ENCODE data around the gene SSBP3. TPM values are rescaled to one million over a fixed set of nuclear protein-coding genes. Genes with fewer than 3 reads are reported as not detected.

SSBP3 gene
- total RNA-seq, 1 experiment from 2014 or later, result 26.5 TPM

GRCh38 chr1:54311506-54311905 is 94.7 kb downstream of the SSBP3 start:
- Histone ChIP-seq H3K9me2 (ENCODE audit: insufficient read depth) (no peaks in the 10 kb centered on the region), H3K27me3 (ENCODE audit: insufficient read depth, low read depth) (no peaks in the 10 kb centered on the region), H4K20me1 (ENCODE audit: insufficient read depth) (peaks cover 5% of the 10 kb centered on the region; the same call in 1 of the 2 replicates), H3K4me3 (no peak overlapping the region), H3K27ac (no peak overlapping the region), H2AFZ (no peak overlapping the region), H3K9me3 (ENCODE audit: insufficient read depth, low read depth) (no peaks in the 10 kb centered on the region), H3K36me3 (ENCODE audit: low read depth) (no peaks in the 10 kb centered on the region), H3K79me2 (ENCODE audit: low read depth) (no peaks in the 10 kb centered on the region), H3K4me2 (no peak overlapping the region), H3K4me1 (replicated peaks; ENCODE audit: insufficient read depth) (no peaks in the 10 kb centered on the region), H3F3A (ENCODE audit: insufficient read depth, low read depth) (no peaks in the 10 kb centered on the region)
- ChIA-PET POLR2A (ENCODE audit: unreplicated experiment) (no interaction called here), CTCF (interaction anchor here (0.5 kb wide), 1 partner anchor 146 kb away, joined by 6 read pairs; no protein-coding TSS in a partner anchor)
- intact Hi-C loops (cut with micrococcal nuclease; ENCODE audit: unreplicated experiment), result loop anchor here (10.0 kb wide), 1 partner anchor 93 kb away; the partner anchor contains the start of gene SSBP3
- no peak for DNase-seq
- no peak for TF ChIP-seq EZH2 (IDR thresholded peaks at IDR 0.05; ENCODE audit: low read depth)
- no peak for TF ChIP-seq CTCF (conservative IDR thresholded peaks at IDR 0.05)
- BruUV-seq (replicated peaks), result no TSS peak

- no peak overlapping the region for H2AFZ ChIP-seq
- no TSS peak for BruUV-seq (replicated peaks)
- H3K4me3 ChIP-seq, result no peak overlapping the region
- peak; percentile 51 for TF ChIP-seq CTCF (conservative IDR thresholded peaks at IDR 0.05)
- TF ChIP-seq EZH2 (IDR thresholded peaks at IDR 0.05; ENCODE audit: low read depth), result no peak
- H4K20me1 ChIP-seq (ENCODE audit: insufficient read depth), result peaks cover 5% of the 10 kb centered on the region; the same call in 1 of the 2 replicates
- no peaks in the 10 kb centered on the region for H3F3A ChIP-seq (ENCODE audit: insufficient read depth, low read depth)
- CTCF ChIA-PET, result interaction anchor here (0.5 kb wide), 1 partner anchor 147 kb away, joined by 6 read pairs; no protein-coding TSS in a partner anchor
- H3K27ac ChIP-seq, result no peak overlapping the region
- no peak for DNase-seq
- no peak overlapping the region for H3K4me2 ChIP-seq
- H3K36me3 ChIP-seq (ENCODE audit: low read depth), result no peaks in the 10 kb centered on the region
- H3K9me3 ChIP-seq (ENCODE audit: insufficient read depth, low read depth), result no peaks in the 10 kb centered on the region
- intact Hi-C loops (cut with micrococcal nuclease; ENCODE audit: unreplicated experiment), result loop anchor here (10.0 kb wide), 1 partner anchor 94 kb away; the partner anchor contains the start of gene SSBP3
- no peaks in the 10 kb centered on the region for H3K4me1 ChIP-seq (replicated peaks; ENCODE audit: insufficient read depth)
- POLR2A ChIA-PET (ENCODE audit: unreplicated experiment), result no interaction called here
- no peaks in the 10 kb centered on the region for H3K27me3 ChIP-seq (ENCODE audit: insufficient read depth, low read depth)
- no peaks in the 10 kb centered on the region for H3K9me2 ChIP-seq (ENCODE audit: insufficient read depth)
- no peaks in the 10 kb centered on the region for H3K79me2 ChIP-seq (ENCODE audit: low read depth)
Measured at GRCh38 chr1:54310439-54311328, 95.5 kb downstream of the SSBP3 start.

- ChIA-PET POLR2A (ENCODE audit: unreplicated experiment) (no interaction called here), CTCF (interaction anchor here (0.6 kb wide), 1 partner anchor 318 kb away, joined by 3 read pairs; no protein-coding TSS in a partner anchor)
- Histone ChIP-seq H3K9me2 (ENCODE audit: insufficient read depth) (no peaks in the 10 kb centered on the region), H2AFZ (no peak overlapping the region), H4K20me1 (ENCODE audit: insufficient read depth) (peaks cover 5% of the 10 kb centered on the region; the same call in 1 of the 2 replicates), H3K4me2 (no peak overlapping the region), H3K4me1 (replicated peaks; ENCODE audit: insufficient read depth) (no peaks in the 10 kb centered on the region), H3K36me3 (ENCODE audit: low read depth) (no peaks in the 10 kb centered on the region), H3K79me2 (ENCODE audit: low read depth) (no peaks in the 10 kb centered on the region), H3K27ac (no peak overlapping the region), H3F3A (ENCODE audit: insufficient read depth, low read depth) (no peaks in the 10 kb centered on the region), H3K27me3 (ENCODE audit: insufficient read depth, low read depth) (no peaks in the 10 kb centered on the region), H3K4me3 (no peak overlapping the region), H3K9me3 (ENCODE audit: insufficient read depth, low read depth) (no peaks in the 10 kb centered on the region)
- DNase-seq, result no peak
- TF ChIP-seq CTCF (conservative IDR thresholded peaks at IDR 0.05), result no peak
- no peak for TF ChIP-seq EZH2 (IDR thresholded peaks at IDR 0.05; ENCODE audit: low read depth)
- BruUV-seq (replicated peaks), result no TSS peak
- intact Hi-C loops (cut with micrococcal nuclease; ENCODE audit: unreplicated experiment), result loop anchor here (10.0 kb wide), 1 partner anchor 95 kb away; the partner anchor contains the start of gene SSBP3
Measured at GRCh38 chr1:54309631-54310366, 96.4 kb downstream of the SSBP3 start.
